OCI-LY3 (cell line): ENCODE measurements around the gene IL22RA1.

Experiments
- CTCF ChIP-seq: fragments of 200-600, 300-600 bp; sonication (generic); IDR thresholded peaks from 2 replicates; pipeline ENCODE4 v1.5.1; 2014; ENCODE audit warnings: antibody characterized with exemption, low read length, low read depth
- EZH2phosphoT487 ChIP-seq: fragments of 200-600 bp; shearing (Covaris generic); IDR thresholded peaks from 2 replicates; pipeline ENCODE4 v1.6.1; 2018; ENCODE audit warnings: antibody characterized with exemption, mixed run types, low read depth

DNA sequence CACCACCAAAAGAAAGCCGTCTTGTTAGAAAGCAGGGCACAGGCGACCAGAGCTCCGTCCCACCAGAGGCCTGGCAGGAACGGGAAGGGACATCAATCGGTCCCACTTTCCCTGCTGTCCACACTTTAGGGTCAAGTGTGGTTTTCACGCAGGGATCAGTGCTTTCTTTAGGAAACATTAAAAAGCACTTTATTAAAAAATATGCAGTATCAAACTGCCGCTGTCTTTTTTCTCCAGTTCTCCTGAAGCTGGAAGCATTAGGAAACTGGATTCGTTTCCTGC is 43.7 kb upstream of the IL22RA1 start:
- TF ChIP-seq CTCF (no peak), EZH2phosphoT487 (no peak)
